ENCODE measurements around the gene ZDHHC4. TPM values are rescaled to one million over a fixed set of nuclear protein-coding genes. Genes with fewer than 3 reads are reported as not detected.

Gene ZDHHC4
- polyA plus RNA-seq, 1 of the 3 experiments (the other 2 are of a cell fraction), result 169 TPM

DNA sequence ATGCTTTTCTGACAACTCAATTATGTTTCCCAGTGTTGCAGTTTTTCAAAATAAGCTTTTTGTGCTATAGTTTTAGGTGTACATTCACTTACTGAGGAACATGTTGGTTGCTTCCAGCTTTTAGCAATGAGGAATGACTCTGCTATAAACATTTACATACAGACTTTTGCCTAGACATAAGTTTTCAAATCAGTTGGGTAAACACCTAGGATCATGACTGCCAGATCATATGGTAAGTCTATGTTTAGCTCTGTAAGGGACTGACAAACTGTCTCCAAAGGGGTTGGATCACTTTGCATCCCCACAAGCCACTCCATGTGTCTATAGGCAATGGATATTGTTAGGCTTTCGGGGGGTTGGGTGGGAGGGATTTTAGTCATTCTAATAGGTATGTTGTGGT lies 15.1 kb upstream of the ZDHHC4 start (continued):
- TF ChIP-seq, protein P1, sequence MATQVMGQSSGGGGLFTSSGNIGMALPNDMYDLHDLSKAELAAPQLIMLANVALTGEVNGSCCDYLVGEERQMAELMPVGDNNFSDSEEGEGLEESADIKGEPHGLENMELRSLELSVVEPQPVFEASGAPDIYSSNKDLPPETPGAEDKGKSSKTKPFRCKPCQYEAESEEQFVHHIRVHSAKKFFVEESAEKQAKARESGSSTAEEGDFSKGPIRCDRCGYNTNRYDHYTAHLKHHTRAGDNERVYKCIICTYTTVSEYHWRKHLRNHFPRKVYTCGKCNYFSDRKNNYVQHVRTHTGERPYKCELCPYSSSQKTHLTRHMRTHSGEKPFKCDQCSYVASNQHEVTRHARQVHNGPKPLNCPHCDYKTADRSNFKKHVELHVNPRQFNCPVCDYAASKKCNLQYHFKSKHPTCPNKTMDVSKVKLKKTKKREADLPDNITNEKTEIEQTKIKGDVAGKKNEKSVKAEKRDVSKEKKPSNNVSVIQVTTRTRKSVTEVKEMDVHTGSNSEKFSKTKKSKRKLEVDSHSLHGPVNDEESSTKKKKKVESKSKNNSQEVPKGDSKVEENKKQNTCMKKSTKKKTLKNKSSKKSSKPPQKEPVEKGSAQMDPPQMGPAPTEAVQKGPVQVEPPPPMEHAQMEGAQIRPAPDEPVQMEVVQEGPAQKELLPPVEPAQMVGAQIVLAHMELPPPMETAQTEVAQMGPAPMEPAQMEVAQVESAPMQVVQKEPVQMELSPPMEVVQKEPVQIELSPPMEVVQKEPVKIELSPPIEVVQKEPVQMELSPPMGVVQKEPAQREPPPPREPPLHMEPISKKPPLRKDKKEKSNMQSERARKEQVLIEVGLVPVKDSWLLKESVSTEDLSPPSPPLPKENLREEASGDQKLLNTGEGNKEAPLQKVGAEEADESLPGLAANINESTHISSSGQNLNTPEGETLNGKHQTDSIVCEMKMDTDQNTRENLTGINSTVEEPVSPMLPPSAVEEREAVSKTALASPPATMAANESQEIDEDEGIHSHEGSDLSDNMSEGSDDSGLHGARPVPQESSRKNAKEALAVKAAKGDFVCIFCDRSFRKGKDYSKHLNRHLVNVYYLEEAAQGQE (IDR thresholded peaks at IDR 0.05; ENCODE audit: low read depth, low read length), result no peak
- TF ChIP-seq GABPA (IDR thresholded peaks at IDR 0.05; ENCODE audit: low read depth), result no peak

DNA sequence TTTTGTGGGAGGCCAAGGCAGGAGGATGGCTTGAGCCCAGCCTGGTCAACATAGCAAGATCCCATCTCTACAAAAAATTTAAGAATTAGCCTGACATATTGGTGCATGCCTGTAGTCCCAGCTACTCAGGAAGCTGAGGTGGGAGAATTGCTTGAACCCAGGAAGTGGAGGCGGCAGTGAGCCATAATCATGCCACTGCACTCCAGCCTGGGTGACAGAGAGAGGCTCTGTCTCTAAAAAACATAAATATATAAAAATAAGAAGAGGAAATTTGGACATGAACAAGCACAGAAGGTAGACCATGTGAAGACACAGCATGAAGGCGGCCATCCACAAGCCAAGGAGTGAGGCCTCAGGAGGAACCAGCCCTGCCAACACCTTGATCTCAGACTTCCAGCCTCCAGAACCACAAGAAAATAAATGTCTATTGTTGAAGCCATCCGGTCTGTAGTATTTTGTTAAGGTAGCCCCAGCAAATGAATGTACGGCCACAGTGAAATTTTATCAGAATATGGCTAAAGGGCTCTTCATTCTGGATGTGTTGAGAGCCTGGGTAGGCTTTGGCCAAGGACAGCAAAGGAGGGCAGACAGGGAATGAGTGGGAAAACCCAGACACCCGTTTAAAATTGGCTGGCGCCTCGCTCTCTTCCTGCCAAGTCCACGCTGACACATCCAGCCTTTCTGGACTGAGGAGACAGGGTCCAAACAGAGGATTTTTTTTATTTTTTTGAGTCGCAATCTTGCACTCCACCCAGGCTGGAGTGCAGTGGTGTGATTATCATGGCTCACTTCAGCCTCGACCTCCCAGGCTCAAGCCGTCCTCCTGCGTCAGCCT lies 13.1 kb upstream of the ZDHHC4 start:
- H3K27ac ChIP-seq (ENCODE audit: low read depth in 2 of 2, low read length in 1 of 2), result no peak overlapping the region
- POLR2A ChIA-PET, result no interaction called here
- H2AFZ ChIP-seq (ENCODE audit: low read depth), result no peak overlapping the region
- H4K20me1 ChIP-seq (ENCODE audit: insufficient read depth), result no peaks in the 10 kb centered on the region
- CTCF ChIA-PET, result interaction anchor here (1.1 to 2.2 kb wide), 2 partner anchors 26 to 48 kb away, joined by 5 to 6 read pairs; partner anchors contain the start of gene INTS15
- H3K4me3 ChIP-seq (ENCODE audit: low read depth in 2 of 2, low read length in 1 of 2), result no peak overlapping the region
- no peaks in the 10 kb centered on the region for H3K79me2 ChIP-seq (ENCODE audit: insufficient read depth)
- H3F3A ChIP-seq (replicated peaks; ENCODE audit: insufficient read depth), result no peaks in the 10 kb centered on the region
- H3K4me2 ChIP-seq, result no peak overlapping the region
- H3K9ac ChIP-seq, result no peak overlapping the region
- no peaks in the 10 kb centered on the region for H3K4me1 ChIP-seq (ENCODE audit: control insufficient read depth in 1 of 2, insufficient read depth in 2 of 2, low read depth in 1 of 2, low read length in 1 of 2)
- H3K9me2 ChIP-seq, result no peaks in the 10 kb centered on the region
- WGBS (ENCODE audit: low lambda C conversion rate), result 55% methylated on average over 12 of the region's 12 CpGs
- H3K36me3 ChIP-seq (replicated peaks in 1 of 2; ENCODE audit: control insufficient read depth in 1 of 2, insufficient read depth in 2 of 2, low read length in 1 of 2), result no peaks in the 10 kb centered on the region
- TF ChIP-seq, protein P2, sequence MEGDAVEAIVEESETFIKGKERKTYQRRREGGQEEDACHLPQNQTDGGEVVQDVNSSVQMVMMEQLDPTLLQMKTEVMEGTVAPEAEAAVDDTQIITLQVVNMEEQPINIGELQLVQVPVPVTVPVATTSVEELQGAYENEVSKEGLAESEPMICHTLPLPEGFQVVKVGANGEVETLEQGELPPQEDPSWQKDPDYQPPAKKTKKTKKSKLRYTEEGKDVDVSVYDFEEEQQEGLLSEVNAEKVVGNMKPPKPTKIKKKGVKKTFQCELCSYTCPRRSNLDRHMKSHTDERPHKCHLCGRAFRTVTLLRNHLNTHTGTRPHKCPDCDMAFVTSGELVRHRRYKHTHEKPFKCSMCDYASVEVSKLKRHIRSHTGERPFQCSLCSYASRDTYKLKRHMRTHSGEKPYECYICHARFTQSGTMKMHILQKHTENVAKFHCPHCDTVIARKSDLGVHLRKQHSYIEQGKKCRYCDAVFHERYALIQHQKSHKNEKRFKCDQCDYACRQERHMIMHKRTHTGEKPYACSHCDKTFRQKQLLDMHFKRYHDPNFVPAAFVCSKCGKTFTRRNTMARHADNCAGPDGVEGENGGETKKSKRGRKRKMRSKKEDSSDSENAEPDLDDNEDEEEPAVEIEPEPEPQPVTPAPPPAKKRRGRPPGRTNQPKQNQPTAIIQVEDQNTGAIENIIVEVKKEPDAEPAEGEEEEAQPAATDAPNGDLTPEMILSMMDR (IDR thresholded peaks at IDR 0.05), result no peak
- TF ChIP-seq SIN3A (IDR thresholded peaks at IDR 0.05; ENCODE audit: borderline replicate concordance, low read depth, low read length) (no peak), RFX5 (IDR thresholded peaks at IDR 0.05; ENCODE audit: low read length) (no peak), GABPA (IDR thresholded peaks at IDR 0.05; ENCODE audit: low read depth) (no peak), TCF12 (IDR thresholded peaks at IDR 0.05) (no peak), SMC3 (IDR thresholded peaks at IDR 0.05; ENCODE audit: low read depth, low read length) (no peak), MXI1 (IDR thresholded peaks at IDR 0.05; ENCODE audit: low read depth, low read length) (no peak), TEAD4 (IDR thresholded peaks at IDR 0.05; ENCODE audit: borderline replicate concordance, insufficient read depth) (no peak), RCOR1 (IDR thresholded peaks at IDR 0.05; ENCODE audit: low read length) (no peak), TAF1 (IDR thresholded peaks at IDR 0.05; ENCODE audit: borderline replicate concordance, low read depth, low read length) (no peak), NFIC (IDR thresholded peaks at IDR 0.05; ENCODE audit: borderline replicate concordance) (no peak), FOXJ3 (CRISPR knock-in tag; IDR thresholded peaks at IDR 0.05) (no peak), MEF2A (IDR thresholded peaks at IDR 0.05; ENCODE audit: borderline replicate concordance, low read depth) (no peak), JUND (IDR thresholded peaks at IDR 0.05) (no peak)
- TF ChIP-seq, protein P3, sequence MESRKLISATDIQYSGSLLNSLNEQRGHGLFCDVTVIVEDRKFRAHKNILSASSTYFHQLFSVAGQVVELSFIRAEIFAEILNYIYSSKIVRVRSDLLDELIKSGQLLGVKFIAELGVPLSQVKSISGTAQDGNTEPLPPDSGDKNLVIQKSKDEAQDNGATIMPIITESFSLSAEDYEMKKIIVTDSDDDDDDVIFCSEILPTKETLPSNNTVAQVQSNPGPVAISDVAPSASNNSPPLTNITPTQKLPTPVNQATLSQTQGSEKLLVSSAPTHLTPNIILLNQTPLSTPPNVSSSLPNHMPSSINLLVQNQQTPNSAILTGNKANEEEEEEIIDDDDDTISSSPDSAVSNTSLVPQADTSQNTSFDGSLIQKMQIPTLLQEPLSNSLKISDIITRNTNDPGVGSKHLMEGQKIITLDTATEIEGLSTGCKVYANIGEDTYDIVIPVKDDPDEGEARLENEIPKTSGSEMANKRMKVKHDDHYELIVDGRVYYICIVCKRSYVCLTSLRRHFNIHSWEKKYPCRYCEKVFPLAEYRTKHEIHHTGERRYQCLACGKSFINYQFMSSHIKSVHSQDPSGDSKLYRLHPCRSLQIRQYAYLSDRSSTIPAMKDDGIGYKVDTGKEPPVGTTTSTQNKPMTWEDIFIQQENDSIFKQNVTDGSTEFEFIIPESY (IDR thresholded peaks at IDR 0.05; ENCODE audit: borderline replicate concordance, low read depth), result no peak
- TF ChIP-seq, protein P4, sequence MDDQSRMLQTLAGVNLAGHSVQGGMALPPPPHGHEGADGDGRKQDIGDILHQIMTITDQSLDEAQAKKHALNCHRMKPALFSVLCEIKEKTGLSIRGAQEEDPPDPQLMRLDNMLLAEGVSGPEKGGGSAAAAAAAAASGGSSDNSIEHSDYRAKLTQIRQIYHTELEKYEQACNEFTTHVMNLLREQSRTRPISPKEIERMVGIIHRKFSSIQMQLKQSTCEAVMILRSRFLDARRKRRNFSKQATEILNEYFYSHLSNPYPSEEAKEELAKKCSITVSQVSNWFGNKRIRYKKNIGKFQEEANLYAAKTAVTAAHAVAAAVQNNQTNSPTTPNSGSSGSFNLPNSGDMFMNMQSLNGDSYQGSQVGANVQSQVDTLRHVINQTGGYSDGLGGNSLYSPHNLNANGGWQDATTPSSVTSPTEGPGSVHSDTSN (IDR thresholded peaks at IDR 0.05), result no peak
- TF ChIP-seq, protein P5, sequence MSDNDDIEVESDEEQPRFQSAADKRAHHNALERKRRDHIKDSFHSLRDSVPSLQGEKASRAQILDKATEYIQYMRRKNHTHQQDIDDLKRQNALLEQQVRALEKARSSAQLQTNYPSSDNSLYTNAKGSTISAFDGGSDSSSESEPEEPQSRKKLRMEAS (IDR thresholded peaks at IDR 0.05; ENCODE audit: low read depth), result no peak
- TF ChIP-seq, protein P6, sequence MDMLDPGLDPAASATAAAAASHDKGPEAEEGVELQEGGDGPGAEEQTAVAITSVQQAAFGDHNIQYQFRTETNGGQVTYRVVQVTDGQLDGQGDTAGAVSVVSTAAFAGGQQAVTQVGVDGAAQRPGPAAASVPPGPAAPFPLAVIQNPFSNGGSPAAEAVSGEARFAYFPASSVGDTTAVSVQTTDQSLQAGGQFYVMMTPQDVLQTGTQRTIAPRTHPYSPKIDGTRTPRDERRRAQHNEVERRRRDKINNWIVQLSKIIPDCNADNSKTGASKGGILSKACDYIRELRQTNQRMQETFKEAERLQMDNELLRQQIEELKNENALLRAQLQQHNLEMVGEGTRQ (IDR thresholded peaks at IDR 0.05; ENCODE audit: borderline replicate concordance, low read depth, low read length), result no peak
- no peak for DNase-seq
- no peaks in the 10 kb centered on the region for H3K9me3 ChIP-seq
- H3K27me3 ChIP-seq (ENCODE audit: insufficient read depth), result peaks cover 21% of the 10 kb centered on the region; the same call in 1 of the 2 replicates
